GM23248 (cell line): Measurements from ENCODE around the gene FADS1. TPM values are rescaled to one million over a fixed set of nuclear protein-coding genes. Genes with fewer than 3 reads are reported as not detected.

ENCODE experiments used
- DNase-seq: peaks from one replicate; pipeline ENCODE4 v3.0.0-alpha.2; 2015
- H2AFZ ChIP-seq: fragments of 200-600 bp; sonication (generic); 2 replicates; pipeline ENCODE4 v1.6.1; 2016; ENCODE audit warnings: antibody characterized with exemption
- H3F3A ChIP-seq: fragments of 200-600 bp; sonication (generic); 2 replicates; pipeline ENCODE4 v1.6.1; 2016; ENCODE audit warnings: mild to moderate bottlenecking, antibody characterized with exemption, mixed run types; ENCODE audit not compliant: insufficient read depth
- H3K27ac ChIP-seq: fragments of 200-600 bp; sonication (generic); 2 replicates; pipeline ENCODE4 v1.5.1; 2016; ENCODE audit warnings: mild to moderate bottlenecking
- H3K27me3 ChIP-seq: fragments of 200-600 bp; sonication (generic); replicated peaks from 2 replicates; pipeline ENCODE4 v1.6.1; 2016; ENCODE audit warnings: mild to moderate bottlenecking; ENCODE audit not compliant: insufficient read depth
- H3K36me3 ChIP-seq: fragments of 200-600 bp; sonication (generic); 2 replicates; pipeline ENCODE4 v1.6.1; 2016; ENCODE audit warnings: low read depth, mild to moderate bottlenecking
- H3K4me1 ChIP-seq: fragments of 200-600 bp; sonication (generic); 2 replicates; pipeline ENCODE4 v1.6.1; 2016; ENCODE audit warnings: mild to moderate bottlenecking; ENCODE audit not compliant: insufficient read depth
- H3K4me2 ChIP-seq: fragments of 200-600 bp; sonication (generic); one replicate; pipeline ENCODE4 v1.6.1; 2016; ENCODE audit warnings: mild to moderate bottlenecking; ENCODE audit not compliant: unreplicated experiment
- H3K4me3 ChIP-seq: fragments of 200-600 bp; sonication (generic); 2 replicates; pipeline ENCODE4 v1.5.1; 2016; ENCODE audit warnings: mild to moderate bottlenecking
- H3K79me2 ChIP-seq: fragments of 200-600 bp; sonication (generic); 2 replicates; pipeline ENCODE4 v1.6.1; 2016; ENCODE audit warnings: mild to moderate bottlenecking; ENCODE audit not compliant: insufficient read depth
- H3K9ac ChIP-seq: fragments of 200-600 bp; sonication (generic); 2 replicates; pipeline ENCODE4 v1.6.1; 2016; ENCODE audit warnings: mild to moderate bottlenecking
- H3K9me2 ChIP-seq: fragments of 200-600 bp; sonication (generic); 2 replicates; pipeline ENCODE4 v1.6.1; 2016; ENCODE audit warnings: mixed run types, mild to moderate bottlenecking, moderate library complexity; ENCODE audit not compliant: insufficient read depth
- H3K9me3 ChIP-seq: fragments of 200-600 bp; sonication (generic); one replicate; pipeline ENCODE4 v1.6.1; 2017; ENCODE audit warnings: low read depth
- H4K20me1 ChIP-seq: fragments of 200-600 bp; sonication (generic); 2 replicates; pipeline ENCODE4 v1.6.0; 2016; ENCODE audit not compliant: insufficient read depth
- EZH2 ChIP-seq: fragments of 200-600 bp; sonication (generic); IDR thresholded peaks from 2 replicates; pipeline ENCODE4 v1.6.1; 2018; ENCODE audit warnings: antibody characterized with exemption, mild to moderate bottlenecking; ENCODE audit not compliant: insufficient read depth, poor library complexity, severe bottlenecking
- EZH2phosphoT487 ChIP-seq: fragments of 200-600 bp; sonication (generic); IDR thresholded peaks from 2 replicates; pipeline ENCODE4 v1.6.1; 2018; ENCODE audit warnings: antibody characterized with exemption, moderate library complexity, mild to moderate bottlenecking, low read depth; ENCODE audit not compliant: insufficient read depth
- WGBS, 2 experiments: methylation state at CpG; one replicate each; pipeline ENCODE4 v1.1.6; 2015 to 2017; ENCODE audit warnings: low lambda C conversion rate in 2 of 2, low coverage in 1 of 2; ENCODE audit errors: missing lambda C conversion rate in 2 of 2; 5-methylcytosine and 5-hydroxymethylcytosine counted together
- in situ Hi-C: fragments of 300-500 bp; cut with MboI; formaldehyde crosslinking; loops from 2 replicates; pipeline ENCODE4 v1.15.0; 2020
- polyA plus RNA-seq: library from polyadenylated mRNA; unstranded; fragments of >200 nt; fragmentation: Nextera tagmentation; extraction: Ambion mirVana; gene quantifications from 2 replicates; pipeline ENCODE4 v1.2.1, GENCODE V29; 2016
- total RNA-seq: library from RNA; depleted of rRNA; stranded (reverse); fragments of >200 nt; shearing (Covaris generic); gene quantifications from 2 replicates; pipeline ENCODE4 v1.2.3, GENCODE V29; 2014

FADS1 gene
- total and polyA plus RNA-seq, 2 experiments from 2014 or later: 12.9 to 19.7 TPM

DNA sequence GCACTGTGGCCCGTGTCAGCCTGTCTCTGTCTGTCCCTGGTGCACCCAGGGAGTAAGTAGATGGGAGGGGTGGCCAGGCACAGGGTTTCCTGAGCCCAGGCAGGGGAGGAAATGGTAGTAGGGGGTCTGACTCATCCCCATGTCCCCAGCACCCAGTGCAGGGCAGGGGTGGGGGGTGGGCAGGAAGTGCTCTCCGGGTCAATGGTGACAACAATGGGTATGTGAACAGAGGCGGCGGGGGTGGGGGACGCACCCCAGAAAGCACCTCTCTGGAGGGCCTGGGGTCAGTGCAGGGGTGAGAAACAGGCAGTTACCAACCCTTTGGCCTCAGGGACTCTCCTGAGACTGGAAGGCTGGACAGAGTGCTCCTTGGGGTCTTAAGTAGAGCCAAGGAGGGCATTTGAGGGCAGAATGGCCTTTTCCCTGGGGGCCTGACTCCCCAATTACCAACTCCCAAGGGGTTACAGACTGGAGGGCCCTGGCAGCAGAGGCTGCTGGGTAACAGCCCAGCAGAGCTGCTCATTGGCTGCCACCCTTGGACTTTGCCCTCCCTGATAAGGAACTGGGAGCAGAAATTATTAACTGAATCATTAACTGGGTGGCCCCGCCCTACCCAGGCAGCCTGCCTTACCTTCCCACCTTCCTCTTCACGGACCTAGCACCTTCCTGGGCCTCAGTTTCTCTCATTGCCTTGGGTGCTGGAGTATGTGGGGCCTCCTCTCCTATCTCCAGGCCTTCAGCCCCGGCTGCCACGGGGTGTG, 60.2 kb downstream of the FADS1 start:
- H3F3A ChIP-seq: no peaks in the 10 kb centered on the region
- no peaks in the 10 kb centered on the region for H4K20me1 ChIP-seq
- H3K9me3 ChIP-seq: no peaks in the 10 kb centered on the region
- no peak overlapping the region for H3K27ac ChIP-seq
- TF ChIP-seq EZH2 (no peak), EZH2phosphoT487 (no peak)
- H3K36me3 ChIP-seq: no peaks in the 10 kb centered on the region
- no peak overlapping the region for H2AFZ ChIP-seq
- H3K9ac ChIP-seq: no peak overlapping the region
- H3K27me3 ChIP-seq: no peaks in the 10 kb centered on the region
- in situ Hi-C loops: no loop called here
- H3K9me2 ChIP-seq: no peaks in the 10 kb centered on the region
- H3K4me3 ChIP-seq: no peak overlapping the region
- no peaks in the 10 kb centered on the region for H3K79me2 ChIP-seq
- no peak overlapping the region for H3K4me2 ChIP-seq
- no peak for DNase-seq
- H3K4me1 ChIP-seq: 0 out of 2 replicates have a peak, but pooled peaks cover 3% of the 10 kb centered on the region
- WGBS, 2 experiments: 86 to 89% methylated on average over 5 to 9 of the region's 9 CpGs

DNA sequence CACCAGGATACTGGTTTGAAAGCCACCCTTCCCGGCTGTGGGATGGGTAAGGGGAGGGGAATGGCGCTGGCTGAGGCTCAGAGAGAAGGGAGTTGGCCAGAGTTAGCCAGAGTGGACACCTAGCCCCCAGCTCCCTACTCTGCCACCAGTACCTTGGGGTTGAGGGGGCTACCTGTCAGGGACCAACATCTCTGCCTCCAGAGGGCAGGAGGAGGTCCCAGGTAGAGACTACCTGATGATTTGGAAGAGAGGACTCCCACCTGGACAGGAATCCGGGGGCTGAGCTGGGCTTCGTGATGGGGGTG, 60.7 kb downstream of the FADS1 start:
- no peak overlapping the region for H3K4me2 ChIP-seq
- H4K20me1 ChIP-seq: no peaks in the 10 kb centered on the region
- no peaks in the 10 kb centered on the region for H3K79me2 ChIP-seq
- H2AFZ ChIP-seq: no peak overlapping the region
- no peak overlapping the region for H3K27ac ChIP-seq
- no peaks in the 10 kb centered on the region for H3K27me3 ChIP-seq
- DNase-seq: no peak
- H3K4me3 ChIP-seq: no peak overlapping the region
- in situ Hi-C loops: no loop called here
- H3K36me3 ChIP-seq: no peaks in the 10 kb centered on the region
- H3K9me3 ChIP-seq: no peaks in the 10 kb centered on the region
- WGBS, 2 experiments: 87 to 93% methylated on average over 3 to 4 of the region's 4 CpGs
- H3K4me1 ChIP-seq: 0 out of 2 replicates have a peak, but pooled peaks cover 3% of the 10 kb centered on the region
- H3K9ac ChIP-seq: no peak overlapping the region
- no peak for TF ChIP-seq EZH2phosphoT487
- no peak for TF ChIP-seq EZH2
- no peaks in the 10 kb centered on the region for H3K9me2 ChIP-seq
- H3F3A ChIP-seq: no peaks in the 10 kb centered on the region

DNA sequence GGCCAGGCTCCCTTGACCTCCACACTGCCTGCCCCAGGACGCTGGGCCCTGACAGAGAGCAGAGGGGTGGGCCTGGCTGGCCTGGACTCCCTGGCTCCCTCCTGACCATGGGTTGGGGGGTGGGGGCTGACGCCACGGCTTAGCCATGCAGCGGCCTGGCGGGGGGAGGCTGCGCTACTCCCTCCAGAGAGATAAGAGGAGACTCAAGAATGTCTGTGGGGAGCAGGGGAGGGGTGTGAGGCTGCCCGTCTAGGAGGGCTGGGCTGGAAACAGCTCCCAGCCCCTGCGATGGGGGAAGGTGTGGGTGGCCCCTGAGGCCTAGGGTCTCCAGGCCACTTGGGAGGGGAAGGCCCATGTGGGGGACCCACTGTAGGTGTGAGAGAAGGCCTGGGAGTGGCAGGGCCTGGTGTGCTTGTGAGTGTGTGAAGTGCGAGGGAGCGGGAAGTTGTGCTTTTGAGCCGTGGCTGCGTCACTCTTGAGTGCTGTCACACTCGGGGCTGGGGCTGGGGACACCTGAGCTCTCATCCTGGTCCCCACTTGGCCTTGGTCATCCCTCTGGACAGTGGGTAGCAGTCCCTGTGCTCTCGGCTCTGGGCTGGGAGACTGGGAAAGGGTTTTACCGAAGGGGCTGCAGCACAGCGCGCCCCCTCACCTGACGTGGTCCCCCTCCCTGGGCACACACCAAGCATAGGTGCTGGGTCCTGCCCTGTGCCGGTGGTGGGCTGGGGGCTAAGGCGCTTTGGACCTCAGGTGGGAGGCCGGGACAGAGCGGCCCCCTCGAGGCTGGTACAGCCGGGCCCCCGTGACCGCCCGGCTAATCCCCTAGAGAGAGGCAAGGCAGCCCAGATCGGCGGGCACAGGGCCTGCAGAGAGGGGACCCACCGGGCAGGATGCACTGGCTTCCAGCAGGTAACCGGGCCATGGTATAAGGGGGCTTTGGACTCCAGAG, 62.0 kb downstream of the FADS1 start:
- in situ Hi-C loops: no loop called here
- no peaks in the 10 kb centered on the region for H3K79me2 ChIP-seq
- H3K27ac ChIP-seq: no peak overlapping the region
- no peak for TF ChIP-seq EZH2
- no peak for TF ChIP-seq EZH2phosphoT487
- 92 to 94% methylated on average over 20 to 31 of the region's 31 CpGs for WGBS, 2 experiments
- H3K9ac ChIP-seq: no peak overlapping the region
- H3K27me3 ChIP-seq: no peaks in the 10 kb centered on the region
- H4K20me1 ChIP-seq: no peaks in the 10 kb centered on the region
- H3K4me1 ChIP-seq: 0 out of 2 replicates have a peak, but pooled peaks cover 3% of the 10 kb centered on the region
- H3K9me2 ChIP-seq: no peaks in the 10 kb centered on the region
- no peak for DNase-seq
- no peaks in the 10 kb centered on the region for H3K36me3 ChIP-seq
- H3K9me3 ChIP-seq: no peaks in the 10 kb centered on the region
- no peak overlapping the region for H2AFZ ChIP-seq
- no peak overlapping the region for H3K4me3 ChIP-seq
- no peak overlapping the region for H3K4me2 ChIP-seq
- H3F3A ChIP-seq: no peaks in the 10 kb centered on the region

DNA sequence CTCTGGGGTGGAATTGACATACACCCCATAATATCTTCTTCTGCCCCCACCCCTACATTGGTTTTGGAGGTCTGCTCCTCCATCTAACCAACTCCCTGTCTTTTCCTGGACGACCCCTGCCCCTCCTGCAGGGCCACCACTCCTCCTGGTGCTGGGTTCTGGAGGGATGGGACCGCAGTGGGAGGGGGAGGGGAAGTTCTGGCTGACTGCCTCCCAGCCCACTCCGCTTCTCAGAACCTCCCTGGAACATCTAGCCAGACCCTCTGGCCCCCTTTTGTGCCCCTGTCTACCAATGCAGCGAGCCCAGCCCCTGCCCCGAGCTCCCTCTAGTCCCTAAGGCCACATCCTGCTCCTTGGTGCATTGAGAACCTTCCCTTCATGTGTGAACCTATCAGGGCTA, 63.1 kb downstream of the FADS1 start:
- WGBS, 2 experiments: 63 to 69% methylated on average over 5 of the region's 5 CpGs

More for the DNA sequence above, 63.1 kb downstream of the FADS1 start:
- Histone ChIP-seq H3K9ac (no peak overlapping the region), H3K36me3 (no peaks in the 10 kb centered on the region), H3K27ac (no peak overlapping the region), H3K9me3 (no peaks in the 10 kb centered on the region), H3F3A (no peaks in the 10 kb centered on the region), H3K4me2 (no peak overlapping the region), H3K9me2 (no peaks in the 10 kb centered on the region), H2AFZ (no peak overlapping the region), H3K4me3 (no peak overlapping the region), H3K4me1 (0 out of 2 replicates have a peak, but pooled peaks cover 3% of the 10 kb centered on the region), H3K27me3 (no peaks in the 10 kb centered on the region), H3K79me2 (no peaks in the 10 kb centered on the region), H4K20me1 (no peaks in the 10 kb centered on the region)
- in situ Hi-C loops: no loop called here
- no peak for TF ChIP-seq EZH2phosphoT487
- TF ChIP-seq EZH2: no peak
- DNase-seq: no peak
